SK-N-MC (cell line): ENCODE data around the gene STS.

ENCODE experiments used
- EZH2 ChIP-seq: fragments of 200-600 bp; sonication (generic); IDR thresholded peaks from one replicate; pipeline ENCODE4 v1.6.1; 2017; ENCODE audit warnings: antibody characterized with exemption
- FOXP2 ChIP-seq: optimal IDR thresholded peaks from 2 replicates; pipeline ENCODE3; 2011; ENCODE audit warnings: mild to moderate bottlenecking, moderate library complexity; ENCODE audit not compliant: insufficient read depth; ENCODE audit errors: extremely low read length, control extremely low read depth
- POLR2AphosphoS5 ChIP-seq: IDR thresholded peaks from 2 replicates; pipeline ENCODE4 v1.6.1; 2012; ENCODE audit warnings: mild to moderate bottlenecking, low read depth, low read length, borderline replicate concordance

- TF ChIP-seq POLR2AphosphoS5: no peak
- no peak for TF ChIP-seq EZH2
- TF ChIP-seq FOXP2: no peak
Observed at GRCh38 chrX:7154041-7154597, 6.6 kb downstream of the STS start.
